ENCODE data around the gene RGPD8. TPM values are rescaled to one million over a fixed set of nuclear protein-coding genes. Genes with fewer than 3 reads are reported as not detected.

The RGPD8 gene
- total and polyA plus RNA-seq, 10 of the 15 experiments (the other 5 are each of a cell fraction or from before 2014, with no cell fraction given), result 0.24 to 9.6 (median 4.2) TPM

- TF ChIP-seq HSF1 (IDR thresholded peaks at IDR 0.05; ENCODE audit: low read depth, low read length) (no peak), MTA3 (IDR thresholded peaks at IDR 0.05; ENCODE audit: borderline replicate concordance, low read length) (no peak), FOXK2 (IDR thresholded peaks at IDR 0.05) (no peak), NR2C2 (IDR thresholded peaks at IDR 0.05; ENCODE audit: borderline replicate concordance, control insufficient read depth, insufficient read length, low read depth) (no peak), BCL11A (IDR thresholded peaks at IDR 0.05; ENCODE audit: low read depth, low read length) (no peak), MEF2A (IDR thresholded peaks at IDR 0.05; ENCODE audit: insufficient read depth, low read depth, low read length) (no peak), IRF4 (IDR thresholded peaks at IDR 0.05; ENCODE audit: low read depth, low read length) (no peak)
Observed at GRCh38 chr2:112476434-112476833, 43.0 kb upstream of the RGPD8 start (continued).

GRCh38 chr2:112474844-112475486 is 41.5 kb upstream of the RGPD8 start:
- Histone ChIP-seq H2AFZ (ENCODE audit: control insufficient read depth, low read depth, low read length) (no peak overlapping the region), H3K9ac (ENCODE audit: control insufficient read depth, insufficient read depth, low read length) (no peak overlapping the region), H3K27me3 (replicated peaks in 1 of 2; ENCODE audit: control insufficient read depth in 2 of 2, insufficient read depth in 2 of 2, low read length in 1 of 2) (no peaks in the 10 kb centered on the region), H3K4me2 (ENCODE audit: control insufficient read depth, insufficient read depth) (no peak overlapping the region), H3K79me2 (ENCODE audit: control insufficient read depth, insufficient read depth, low read length) (no peaks in the 10 kb centered on the region), H3K27ac (ENCODE audit: control insufficient read depth, insufficient read depth) (no peak overlapping the region), H3K36me3 (ENCODE audit: control insufficient read depth in 2 of 2, insufficient read depth in 2 of 2, low read length in 1 of 2) (no peaks in the 10 kb centered on the region), H3K4me1 (ENCODE audit: control insufficient read depth, insufficient read depth, low read length) (no peaks in the 10 kb centered on the region), H3K4me3 (no peak overlapping the region), H4K20me1 (ENCODE audit: control insufficient read depth, insufficient read depth) (no peaks in the 10 kb centered on the region), H3K9me3 (replicated peaks; ENCODE audit: control insufficient read depth, insufficient read depth, low read length) (no peaks in the 10 kb centered on the region)
- no TSS peak for BruUV-seq (replicated peaks)
- ChIA-PET SMC1A (ENCODE audit: uncharacterized antibody, unreplicated experiment) (no interaction called here), CTCF (interaction anchor here (0.6 to 2.1 kb wide), 3 partner anchors 9 to 590 kb away, joined by 3 to 7 read pairs (median 3); no protein-coding TSS in a partner anchor), RAD21 (ENCODE audit: unreplicated experiment) (no interaction called here), POLR2A (no interaction called here)
- no peak for DNase-seq (ENCODE audit: low read depth, low spot score)
- in situ Hi-C loops (cut with MboI), result no loop called here
- no peak for ATAC-seq
- intact Hi-C loops (cut with micrococcal nuclease; ENCODE audit: unreplicated experiment), result no loop called here
- no peak for FAIRE-seq
- WGBS (ENCODE audit: insufficient coverage, insufficient replicate concordance, low lambda C conversion rate, missing lambda C conversion rate), result 73% methylated on average over 6 of the region's 6 CpGs
- no peak for TF ChIP-seq TCF12 (IDR thresholded peaks at IDR 0.05; ENCODE audit: low read depth, low read length)
- no peak for TF ChIP-seq BACH1 (IDR thresholded peaks at IDR 0.05; ENCODE audit: borderline replicate concordance)
- TF ChIP-seq HDAC6 (IDR thresholded peaks at IDR 0.05; ENCODE audit: unreplicated experiment), result no peak
- TF ChIP-seq JUNB (IDR thresholded peaks at IDR 0.05), result no peak
- TF ChIP-seq NR2C2 (IDR thresholded peaks at IDR 0.05; ENCODE audit: borderline replicate concordance, control insufficient read depth, insufficient read length, low read depth), result no peak
- no peak for TF ChIP-seq PAX5 (IDR thresholded peaks at IDR 0.05; ENCODE audit: borderline replicate concordance, low read depth, low read length)
- no peak for TF ChIP-seq EED (IDR thresholded peaks at IDR 0.05; ENCODE audit: low read depth)
- no peak for TF ChIP-seq ZBTB33 (IDR thresholded peaks at IDR 0.05)
- TF ChIP-seq TBL1XR1 (IDR thresholded peaks at IDR 0.05; ENCODE audit: low read depth, low read length), result no peak
- TF ChIP-seq NR2F1 (conservative IDR thresholded peaks at IDR 0.05), result no peak
- no peak for TF ChIP-seq ZBTB40 (IDR thresholded peaks at IDR 0.05; ENCODE audit: borderline replicate concordance)

Measured in GM12878 (cell line).